ENCODE measurements around the gene ZDHHC14.

- TF ChIP-seq CTCF (optimal IDR thresholded peaks at IDR 0.05 in 1 of 3, IDR thresholded peaks at IDR 0.05 in 1 of 3, conservative IDR thresholded peaks at IDR 0.05 in 1 of 3; ENCODE audit: extremely low read depth in 1 of 3, insufficient read depth in 2 of 3, low read length in 3 of 3) (no peak), EZH2 (IDR thresholded peaks at IDR 0.05; ENCODE audit: low read length) (no peak)
Observed at GRCh38 chr6:157658301-157658700, 277.3 kb downstream of the ZDHHC14 start.
